ENCODE results near the gene SUSD1.

GRCh38 chr9:112075009-112075378 is 100.1 kb downstream of the SUSD1 start:
- TF ChIP-seq CSDC2 (CRISPR knock-in tag; IDR thresholded peaks at IDR 0.05) (no peak), TOX (CRISPR knock-in tag; IDR thresholded peaks at IDR 0.05; ENCODE audit: borderline replicate concordance) (no peak), RARB (CRISPR knock-in tag; IDR thresholded peaks at IDR 0.05) (no peak), ZNF565 (CRISPR knock-in tag; conservative IDR thresholded peaks at IDR 0.05; ENCODE audit: low read depth) (no peak), ZFP30 (CRISPR knock-in tag; IDR thresholded peaks at IDR 0.05) (no peak), ESRRG (CRISPR knock-in tag; IDR thresholded peaks at IDR 0.05) (no peak), OSR1 (CRISPR knock-in tag; IDR thresholded peaks at IDR 0.05) (no peak)
